ENCODE measurements around the gene HSPG2.
"Not testable (repeated sequence)": the region's sequence is repeated elsewhere in the genome, so short reads cannot be mapped to it uniquely, and the experiment has no call there.

The HSPG2 gene

GRCh38 chr1:21781815-21782348, 155.2 kb downstream of the HSPG2 start:
- peak; percentile 43 for DNase-seq
- Histone ChIP-seq H3K4me3 (ENCODE audit: low read depth, low read length) (peak overlapping the region; percentile 94), H3K27me3 (replicated peaks) (no peaks in the 10 kb centered on the region), H3K27ac (peak overlapping the region; percentile 100), H3K36me3 (replicated peaks) (peaks cover 4% of the 10 kb centered on the region)
- in situ Hi-C loops (cut with HindIII; ENCODE audit: low pct_ligation_motif_present, low sequenced_read_pairs): no loop called here
- no peak for TF ChIP-seq CTCF (IDR thresholded peaks at IDR 0.05; ENCODE audit: low read depth, low read length, missing control alignments)

GRCh38 chr1:21779613-21780521, 157.2 kb downstream of the HSPG2 start:
- no peak overlapping the region for H3K4me3 ChIP-seq (ENCODE audit: low read depth, low read length)
- peaks cover 4% of the 10 kb centered on the region for H3K36me3 ChIP-seq (replicated peaks)
- in situ Hi-C loops (cut with HindIII; ENCODE audit: low pct_ligation_motif_present, low sequenced_read_pairs): no loop called here
- no peak for DNase-seq
- no peaks in the 10 kb centered on the region for H3K27me3 ChIP-seq (replicated peaks)
- TF ChIP-seq CTCF (IDR thresholded peaks at IDR 0.05; ENCODE audit: low read depth, low read length, missing control alignments): no peak
- no peak overlapping the region for H3K27ac ChIP-seq

DNA sequence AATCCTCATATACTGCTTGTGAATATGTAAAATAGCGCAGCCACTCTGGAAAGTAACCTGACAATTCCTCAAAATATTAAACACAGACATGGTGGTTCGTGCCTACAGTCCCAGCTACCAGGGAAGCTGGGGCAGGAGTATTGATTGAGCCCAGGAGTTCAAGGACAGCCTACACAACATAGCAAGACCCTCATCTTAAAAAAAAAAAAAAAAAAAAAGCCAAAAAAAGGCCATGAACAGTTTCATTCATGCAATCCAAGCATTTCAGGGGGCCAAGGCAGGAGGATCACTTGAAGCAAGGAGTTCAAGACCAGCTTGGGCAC, 158.7 kb downstream of the HSPG2 start:
- in situ Hi-C loops (cut with HindIII; ENCODE audit: low pct_ligation_motif_present, low sequenced_read_pairs): no loop called here
- H3K4me3 ChIP-seq (ENCODE audit: low read depth, low read length): no peak overlapping the region
- H3K36me3 ChIP-seq (replicated peaks): peaks cover 4% of the 10 kb centered on the region
- no peak overlapping the region for H3K27ac ChIP-seq
- no peak for DNase-seq
- H3K27me3 ChIP-seq (replicated peaks): no peaks in the 10 kb centered on the region
- no peak for TF ChIP-seq CTCF (IDR thresholded peaks at IDR 0.05; ENCODE audit: low read depth, low read length, missing control alignments)

- H3K4me3 ChIP-seq (ENCODE audit: low read depth, low read length); DNase-seq; H3K36me3 ChIP-seq (replicated peaks); in situ Hi-C loops (cut with HindIII; ENCODE audit: low pct_ligation_motif_present, low sequenced_read_pairs); H3K27me3 ChIP-seq (replicated peaks); H3K27ac ChIP-seq: not testable (repeated sequence)
These were observed 160.2 kb downstream of the HSPG2 start for GRCh38 chr1:21776925-21777324.

- no peaks in the 10 kb centered on the region for H3K36me3 ChIP-seq (replicated peaks)
- no peak overlapping the region for H3K27ac ChIP-seq
- no peak for DNase-seq
- TF ChIP-seq CTCF (IDR thresholded peaks at IDR 0.05; ENCODE audit: low read depth, low read length, missing control alignments): no peak
- no peaks in the 10 kb centered on the region for H3K27me3 ChIP-seq (replicated peaks)
- in situ Hi-C loops (cut with HindIII; ENCODE audit: low pct_ligation_motif_present, low sequenced_read_pairs): no loop called here
- no peak overlapping the region for H3K4me3 ChIP-seq (ENCODE audit: low read depth, low read length)
These were observed 161.0 kb downstream of the HSPG2 start for GRCh38 chr1:21775985-21776562.

- TF ChIP-seq CTCF (IDR thresholded peaks at IDR 0.05; ENCODE audit: low read depth, low read length, missing control alignments): no peak
- no peak overlapping the region for H3K4me3 ChIP-seq (ENCODE audit: low read depth, low read length)
- no peak for DNase-seq
- H3K36me3 ChIP-seq (replicated peaks): no peaks in the 10 kb centered on the region
- no peaks in the 10 kb centered on the region for H3K27me3 ChIP-seq (replicated peaks)
- in situ Hi-C loops (cut with HindIII; ENCODE audit: low pct_ligation_motif_present, low sequenced_read_pairs): no loop called here
- H3K27ac ChIP-seq: no peak overlapping the region
These were observed 161.6 kb downstream of the HSPG2 start for GRCh38 chr1:21775550-21775914.
